Liver (tissue), 9 donors: ENCODE measurements around the gene DEGS2. TPM values are rescaled to one million over a fixed set of nuclear protein-coding genes. Genes with fewer than 3 reads are reported as not detected.

Experiments
- DNase-seq: peaks from one replicate; pipeline ENCODE4 v3.0.0-alpha.2; 2017; ENCODE audit warnings: low spot score
- H3K27ac ChIP-seq, 2 donors: one replicate each; pipeline ENCODE4 v1.7.0; 2013; ENCODE audit warnings: inconsistent platforms in 2 of 2, low read length in 2 of 2, control low read depth in 1 of 2, low read depth in 1 of 2, mild to moderate bottlenecking in 1 of 2
- H3K27me3 ChIP-seq, 4 donors: one replicate each; pipeline versions ENCODE4 v1.6.1 to v1.7.0; 2013; ENCODE audit warnings: low read length in 3 of 4, inconsistent platforms in 1 of 4, mild to moderate bottlenecking in 1 of 4, moderate library complexity in 1 of 4; ENCODE audit not compliant: control insufficient read depth in 4 of 4, insufficient read depth in 4 of 4
- H3K36me3 ChIP-seq, 4 donors: one replicate each; pipeline versions ENCODE4 v1.6.1 to v1.7.0; 2013; ENCODE audit warnings: low read length in 3 of 4, mild to moderate bottlenecking in 3 of 4, low read depth in 1 of 4, moderate library complexity in 1 of 4; ENCODE audit not compliant: control insufficient read depth in 4 of 4, insufficient read depth in 3 of 4
- H3K4me1 ChIP-seq, 4 donors: one replicate each; pipeline versions ENCODE4 v1.6.1 to v1.7.0; 2013; ENCODE audit warnings: low read length in 3 of 4, mild to moderate bottlenecking in 3 of 4, moderate library complexity in 1 of 4; ENCODE audit not compliant: control insufficient read depth in 4 of 4, insufficient read depth in 4 of 4
- H3K4me3 ChIP-seq, 3 donors: one replicate each; pipeline versions ENCODE4 v1.6.1 to v1.7.0; 2013; ENCODE audit warnings: low read length in 3 of 3, control low read depth in 1 of 3, low read depth in 1 of 3, mild to moderate bottlenecking in 1 of 3
- H3K9ac ChIP-seq, 2 donors: one replicate each; pipeline ENCODE4 v1.7.0; 2013; ENCODE audit warnings: low read length in 2 of 2, mild to moderate bottlenecking in 2 of 2, moderate library complexity in 2 of 2, control low read depth in 1 of 2, low read depth in 1 of 2
- H3K9me3 ChIP-seq, 4 donors: one replicate each; pipeline versions ENCODE4 v1.6.1 to v1.7.0; 2013; ENCODE audit warnings: low read length in 3 of 4; ENCODE audit not compliant: control insufficient read depth in 4 of 4
- ATF3 ChIP-seq: IDR thresholded peaks from 2 replicates; pipeline ENCODE4 v1.6.1; 2016; ENCODE audit warnings: antibody characterized with exemption
- CTCF ChIP-seq: fragments of 150-350 bp; IDR thresholded peaks from 2 replicates; pipeline ENCODE4 v1.5.1; 2017; ENCODE audit warnings: improper control_type of control experiment, low read depth, low read length; ENCODE audit not compliant: missing input control
- EGR1 ChIP-seq, 2 donors: IDR thresholded peaks; 2 replicates each; pipeline ENCODE4 v1.6.1; 2016 to 2018; ENCODE audit warnings: antibody characterized with exemption in 2 of 2, low read depth in 2 of 2
- FOXA1 ChIP-seq: IDR thresholded peaks from 2 replicates; pipeline ENCODE4 v1.6.1; 2016; ENCODE audit warnings: antibody characterized with exemption
- FOXA2 ChIP-seq: IDR thresholded peaks from 2 replicates; pipeline ENCODE4 v1.6.1; 2016; ENCODE audit warnings: antibody characterized with exemption
- GABPA ChIP-seq, 2 donors: IDR thresholded peaks in 1 of 2; conservative IDR thresholded peaks in 1 of 2; 2 replicates each; pipeline ENCODE4 v1.6.1; 2016; ENCODE audit warnings: antibody characterized with exemption in 2 of 2, mild to moderate bottlenecking in 1 of 2, moderate library complexity in 1 of 2
- HNF4A ChIP-seq, 2 donors: conservative IDR thresholded peaks; 2 replicates each; pipeline ENCODE4 v1.6.1; 2016; ENCODE audit warnings: antibody characterized with exemption in 2 of 2, mild to moderate bottlenecking in 2 of 2
- JUND ChIP-seq, 2 donors: IDR thresholded peaks; 2 replicates each; pipeline ENCODE4 v1.6.1; 2016; ENCODE audit warnings: antibody characterized with exemption in 2 of 2
- NR2F2 ChIP-seq: IDR thresholded peaks from 2 replicates; pipeline ENCODE4 v1.6.1; 2016; ENCODE audit warnings: antibody characterized with exemption
- RAD21 ChIP-seq, 2 donors: IDR thresholded peaks; 2 replicates each; pipeline ENCODE4 v1.6.1; 2016; ENCODE audit warnings: antibody characterized with exemption in 2 of 2, mild to moderate bottlenecking in 2 of 2
- RXRA ChIP-seq, 2 donors: IDR thresholded peaks; 2 replicates each; pipeline ENCODE4 v1.6.1; 2017 to 2018; ENCODE audit warnings: antibody characterized with exemption in 2 of 2, mild to moderate bottlenecking in 1 of 2
- TAF1 ChIP-seq: conservative IDR thresholded peaks from 2 replicates; pipeline ENCODE4 v1.6.1; 2016; ENCODE audit warnings: antibody characterized with exemption, mild to moderate bottlenecking
- YY1 ChIP-seq: IDR thresholded peaks from 2 replicates; pipeline ENCODE4 v1.6.1; 2016; ENCODE audit warnings: antibody characterized with exemption, mild to moderate bottlenecking
- WGBS: extraction: QIAGEN DNeasy Blood & Tissue Kit; methylation state at CpG from one replicate; pipeline ENCODE4 v1.1.7; 2013; 5-methylcytosine and 5-hydroxymethylcytosine counted together
- polyA plus RNA-seq, 2 donors: library from polyadenylated mRNA; stranded (reverse) in 1 of 2; unstranded in 1 of 2; fragments of 200-250 nt in 1 of 2; fragments of >200 nt in 1 of 2; fragmentation: Nextera tagmentation in 1 of 2; extraction: Ambion mirVana in 1 of 2; gene quantifications; one replicate each; pipeline versions ENCODE4 v1.2.1 to v1.2.3, GENCODE V29; 2013 to 2015
- total RNA-seq, 2 donors: library from RNA; depleted of rRNA; stranded (reverse); fragments of >200 nt; gene quantifications; one replicate each; pipeline ENCODE4 v1.2.3, GENCODE V29; 2014
- TF ChIP-seq, protein P1 (sequence below): IDR thresholded peaks from 2 replicates; pipeline ENCODE4 v1.6.1; 2016; ENCODE audit warnings: antibody characterized with exemption, mild to moderate bottlenecking
- TF ChIP-seq, protein P2 (sequence below): IDR thresholded peaks from 2 replicates; pipeline ENCODE4 v1.6.1; 2016; ENCODE audit warnings: antibody characterized with exemption
- donor health status: healthy.
- donor health status: healthy.
- donor health status: healthy.
- donor health status: healthy.
- donor health status: healthy.

Gene DEGS2
- total and polyA plus RNA-seq, 4 donors = 0.13 to 0.42 (median 0.27) TPM

DNA sequence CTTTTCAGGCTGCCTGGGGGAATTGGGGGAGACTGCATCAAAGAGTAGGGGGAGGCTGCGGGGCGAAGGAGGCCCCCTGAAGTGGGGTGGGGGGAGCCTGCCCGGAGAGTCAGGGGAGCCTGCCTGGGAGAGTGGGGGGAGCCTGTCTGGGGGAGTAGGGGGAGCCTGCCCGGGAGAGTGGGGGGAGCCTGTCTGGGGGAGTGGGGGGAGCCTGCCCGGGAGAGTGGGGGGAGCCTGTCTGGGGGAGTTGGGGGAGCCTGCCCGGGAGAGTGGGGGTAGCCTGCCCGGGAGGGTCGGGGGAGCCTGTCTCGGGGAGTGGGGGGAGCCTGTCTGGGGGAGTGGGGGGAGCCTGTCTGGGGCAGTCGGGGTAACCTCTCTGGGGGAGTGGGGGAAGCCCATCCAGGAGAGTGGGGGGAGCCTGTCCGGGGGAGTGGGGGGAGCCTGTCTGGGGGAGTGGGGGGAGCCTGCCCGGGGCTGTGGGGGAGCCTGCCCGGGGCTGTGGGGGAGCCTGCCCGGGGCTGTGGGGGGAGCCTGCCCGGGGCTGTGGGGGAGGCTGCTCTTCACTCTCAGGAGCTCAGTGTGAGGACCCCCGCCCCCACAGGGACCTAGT is 6.5 kb upstream of the DEGS2 start:
- Histone ChIP-seq H3K27me3 (no peaks in the 10 kb centered on the region), H3K36me3 (no peaks in the 10 kb centered on the region), H3K4me1 (peaks cover 0 to 2% (median 0%) of the 10 kb centered on the region in 4 donors), H3K27ac (no peak overlapping the region), H3K9me3 (no peaks in the 10 kb centered on the region), H3K9ac (no peak overlapping the region), H3K4me3 (no peak overlapping the region)
- TF ChIP-seq JUND (IDR thresholded peaks at IDR 0.05) (no peak), RAD21 (IDR thresholded peaks at IDR 0.05) (no peak), FOXA1 (no peak)
- DNase-seq = no peak
- 67% methylated on average over 16 of the region's 16 CpGs for WGBS

GRCh38 chr14:100165376-100165775 is 5.9 kb upstream of the DEGS2 start:
- Histone ChIP-seq H3K27me3 (peaks cover 0 to under 1% (median 0%) of the 10 kb centered on the region in 4 donors), H3K9me3 (no peaks in the 10 kb centered on the region), H3K27ac (no peak overlapping the region), H3K36me3 (no peaks in the 10 kb centered on the region), H3K4me3 (no peak overlapping the region), H3K4me1 (peaks cover 0 to 2% (median 0%) of the 10 kb centered on the region in 4 donors), H3K9ac (no peak overlapping the region)
- TF ChIP-seq RAD21 (IDR thresholded peaks at IDR 0.05) (no peak), FOXA2 (no peak), JUND (IDR thresholded peaks at IDR 0.05) (no peak), EGR1 (IDR thresholded peaks at IDR 0.05; ENCODE audit: low read depth in 2 of 2) (no peak), NR2F2 (no peak)
- DNase-seq = no peak
- WGBS = 59% methylated on average over 27 of the region's 27 CpGs

DNA sequence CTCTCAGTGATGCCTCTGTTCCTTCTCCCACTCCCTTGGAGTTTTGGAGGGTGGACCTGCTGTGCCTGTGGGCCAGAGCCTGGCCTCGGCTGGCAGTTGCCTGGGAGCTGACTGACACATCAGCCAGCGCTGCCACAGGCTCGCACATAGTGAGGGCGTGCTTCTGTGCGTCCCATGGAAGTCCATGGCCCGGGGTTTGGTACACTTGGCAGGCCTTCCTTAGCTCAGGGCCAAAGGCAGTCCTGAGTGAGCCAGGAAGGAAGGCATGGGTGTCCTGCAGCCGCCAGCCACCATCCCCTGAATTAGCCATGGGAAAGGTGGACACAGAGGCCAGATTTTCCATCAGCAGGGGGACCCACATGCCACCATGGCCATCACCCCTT is 1.1 kb upstream of the DEGS2 start:
- WGBS = 91% methylated on average over 7 of the region's 7 CpGs

GRCh38 chr14:100159865-100160533 is 554 bp upstream of the DEGS2 start:
- no peak overlapping the region for H3K27ac ChIP-seq
- H3K9ac ChIP-seq = no peak overlapping the region
- TF ChIP-seq TAF1 (no peak), RAD21 (IDR thresholded peaks at IDR 0.05) (no peak), YY1 (no peak), GABPA (IDR thresholded peaks at IDR 0.05 in 1 of 2, conservative IDR thresholded peaks at IDR 0.05 in 1 of 2) (no peak), FOXA2 (no peak), CTCF (no peak), HNF4A (conservative IDR thresholded peaks at IDR 0.05) (no peak)
- TF ChIP-seq, protein P1, sequence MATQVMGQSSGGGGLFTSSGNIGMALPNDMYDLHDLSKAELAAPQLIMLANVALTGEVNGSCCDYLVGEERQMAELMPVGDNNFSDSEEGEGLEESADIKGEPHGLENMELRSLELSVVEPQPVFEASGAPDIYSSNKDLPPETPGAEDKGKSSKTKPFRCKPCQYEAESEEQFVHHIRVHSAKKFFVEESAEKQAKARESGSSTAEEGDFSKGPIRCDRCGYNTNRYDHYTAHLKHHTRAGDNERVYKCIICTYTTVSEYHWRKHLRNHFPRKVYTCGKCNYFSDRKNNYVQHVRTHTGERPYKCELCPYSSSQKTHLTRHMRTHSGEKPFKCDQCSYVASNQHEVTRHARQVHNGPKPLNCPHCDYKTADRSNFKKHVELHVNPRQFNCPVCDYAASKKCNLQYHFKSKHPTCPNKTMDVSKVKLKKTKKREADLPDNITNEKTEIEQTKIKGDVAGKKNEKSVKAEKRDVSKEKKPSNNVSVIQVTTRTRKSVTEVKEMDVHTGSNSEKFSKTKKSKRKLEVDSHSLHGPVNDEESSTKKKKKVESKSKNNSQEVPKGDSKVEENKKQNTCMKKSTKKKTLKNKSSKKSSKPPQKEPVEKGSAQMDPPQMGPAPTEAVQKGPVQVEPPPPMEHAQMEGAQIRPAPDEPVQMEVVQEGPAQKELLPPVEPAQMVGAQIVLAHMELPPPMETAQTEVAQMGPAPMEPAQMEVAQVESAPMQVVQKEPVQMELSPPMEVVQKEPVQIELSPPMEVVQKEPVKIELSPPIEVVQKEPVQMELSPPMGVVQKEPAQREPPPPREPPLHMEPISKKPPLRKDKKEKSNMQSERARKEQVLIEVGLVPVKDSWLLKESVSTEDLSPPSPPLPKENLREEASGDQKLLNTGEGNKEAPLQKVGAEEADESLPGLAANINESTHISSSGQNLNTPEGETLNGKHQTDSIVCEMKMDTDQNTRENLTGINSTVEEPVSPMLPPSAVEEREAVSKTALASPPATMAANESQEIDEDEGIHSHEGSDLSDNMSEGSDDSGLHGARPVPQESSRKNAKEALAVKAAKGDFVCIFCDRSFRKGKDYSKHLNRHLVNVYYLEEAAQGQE = no peak
- no peak for DNase-seq
- H3K36me3 ChIP-seq = no peaks in the 10 kb centered on the region
- peaks cover 0 to under 1% (median 0%) of the 10 kb centered on the region in 4 donors for H3K9me3 ChIP-seq
- H3K4me1 ChIP-seq = peaks cover 6 to 15% (median 10%) of the 10 kb centered on the region in 4 donors
- 13% methylated on average over 39 of the region's 39 CpGs for WGBS
- H3K27me3 ChIP-seq = peaks cover 0 to 4% (median 2%) of the 10 kb centered on the region in 4 donors
- H3K4me3 ChIP-seq = peak overlapping the region in 1 of 3 donors; percentile 53

More for the DNA sequence above, 1.1 kb upstream of the DEGS2 start:
- H3K4me3 ChIP-seq = no peak overlapping the region
- no peak for DNase-seq
- no peaks in the 10 kb centered on the region for H3K9me3 ChIP-seq
- no peak overlapping the region for H3K9ac ChIP-seq
- H3K36me3 ChIP-seq = no peaks in the 10 kb centered on the region
- peaks cover 6 to 15% (median 10%) of the 10 kb centered on the region in 4 donors for H3K4me1 ChIP-seq
- peaks cover 0 to 4% (median 2%) of the 10 kb centered on the region in 4 donors for H3K27me3 ChIP-seq
- TF ChIP-seq TAF1 (no peak), RXRA (IDR thresholded peaks at IDR 0.05) (no peak), FOXA2 (no peak), HNF4A (conservative IDR thresholded peaks at IDR 0.05) (no peak), RAD21 (IDR thresholded peaks at IDR 0.05) (no peak), ATF3 (no peak)
- TF ChIP-seq, protein P2, sequence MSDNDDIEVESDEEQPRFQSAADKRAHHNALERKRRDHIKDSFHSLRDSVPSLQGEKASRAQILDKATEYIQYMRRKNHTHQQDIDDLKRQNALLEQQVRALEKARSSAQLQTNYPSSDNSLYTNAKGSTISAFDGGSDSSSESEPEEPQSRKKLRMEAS = no peak
- no peak overlapping the region for H3K27ac ChIP-seq
